ENCODE results near the gene RBMS2. TPM values are rescaled to one million over a fixed set of nuclear protein-coding genes. Genes with fewer than 3 reads are reported as not detected.

The RBMS2 gene
- total and polyA plus RNA-seq, 10 of the 15 experiments (the other 5 are each of a cell fraction or from before 2014, with no cell fraction given): 0.56 to 7.1 (median 2.4) TPM

DNA sequence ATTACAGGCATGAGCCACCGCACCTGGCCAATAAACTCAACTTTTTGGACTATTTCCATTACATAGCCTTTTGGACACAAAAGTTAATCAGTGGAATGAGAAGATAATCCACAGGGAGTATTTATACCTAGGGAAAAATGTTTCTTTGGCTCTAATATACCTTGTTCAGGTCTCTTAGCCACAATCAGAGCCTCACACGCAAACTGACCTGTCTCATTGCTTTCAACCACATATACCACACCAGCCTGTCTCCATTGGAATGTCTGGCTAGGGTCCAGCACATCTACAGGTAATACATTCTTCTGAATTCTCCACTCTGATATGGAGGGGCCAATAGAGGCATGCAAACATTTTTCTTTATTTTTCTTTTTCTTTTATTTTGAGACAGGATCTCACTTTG, 3.8 kb upstream of the RBMS2 start (continued):
- TF ChIP-seq, protein P1, sequence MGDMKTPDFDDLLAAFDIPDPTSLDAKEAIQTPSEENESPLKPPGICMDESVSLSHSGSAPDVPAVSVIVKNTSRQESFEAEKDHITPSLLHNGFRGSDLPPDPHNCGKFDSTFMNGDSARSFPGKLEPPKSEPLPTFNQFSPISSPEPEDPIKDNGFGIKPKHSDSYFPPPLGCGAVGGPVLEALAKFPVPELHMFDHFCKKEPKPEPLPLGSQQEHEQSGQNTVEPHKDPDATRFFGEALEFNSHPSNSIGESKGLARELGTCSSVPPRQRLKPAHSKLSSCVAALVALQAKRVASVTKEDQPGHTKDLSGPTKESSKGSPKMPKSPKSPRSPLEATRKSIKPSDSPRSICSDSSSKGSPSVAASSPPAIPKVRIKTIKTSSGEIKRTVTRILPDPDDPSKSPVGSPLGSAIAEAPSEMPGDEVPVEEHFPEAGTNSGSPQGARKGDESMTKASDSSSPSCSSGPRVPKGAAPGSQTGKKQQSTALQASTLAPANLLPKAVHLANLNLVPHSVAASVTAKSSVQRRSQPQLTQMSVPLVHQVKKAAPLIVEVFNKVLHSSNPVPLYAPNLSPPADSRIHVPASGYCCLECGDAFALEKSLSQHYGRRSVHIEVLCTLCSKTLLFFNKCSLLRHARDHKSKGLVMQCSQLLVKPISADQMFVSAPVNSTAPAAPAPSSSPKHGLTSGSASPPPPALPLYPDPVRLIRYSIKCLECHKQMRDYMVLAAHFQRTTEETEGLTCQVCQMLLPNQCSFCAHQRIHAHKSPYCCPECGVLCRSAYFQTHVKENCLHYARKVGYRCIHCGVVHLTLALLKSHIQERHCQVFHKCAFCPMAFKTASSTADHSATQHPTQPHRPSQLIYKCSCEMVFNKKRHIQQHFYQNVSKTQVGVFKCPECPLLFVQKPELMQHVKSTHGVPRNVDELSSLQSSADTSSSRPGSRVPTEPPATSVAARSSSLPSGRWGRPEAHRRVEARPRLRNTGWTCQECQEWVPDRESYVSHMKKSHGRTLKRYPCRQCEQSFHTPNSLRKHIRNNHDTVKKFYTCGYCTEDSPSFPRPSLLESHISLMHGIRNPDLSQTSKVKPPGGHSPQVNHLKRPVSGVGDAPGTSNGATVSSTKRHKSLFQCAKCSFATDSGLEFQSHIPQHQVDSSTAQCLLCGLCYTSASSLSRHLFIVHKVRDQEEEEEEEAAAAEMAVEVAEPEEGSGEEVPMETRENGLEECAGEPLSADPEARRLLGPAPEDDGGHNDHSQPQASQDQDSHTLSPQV (IDR thresholded peaks at IDR 0.05): no peak
- TF ChIP-seq NFIC (IDR thresholded peaks at IDR 0.05; ENCODE audit: low read depth, low read length) (no peak), SPI1 (IDR thresholded peaks at IDR 0.05; ENCODE audit: borderline replicate concordance, insufficient read depth, low read depth, low read length) (no peak), SP1 (IDR thresholded peaks at IDR 0.05; ENCODE audit: low read depth, low read length) (no peak), MYB (IDR thresholded peaks at IDR 0.05; ENCODE audit: borderline replicate concordance, low read depth, low read length) (no peak), FOXM1 (IDR thresholded peaks at IDR 0.05; ENCODE audit: low read depth, low read length) (no peak), EGR1 (IDR thresholded peaks at IDR 0.05; ENCODE audit: borderline replicate concordance in 1 of 2, low read depth in 2 of 2, low read length in 2 of 2) (no peak)
- TF ChIP-seq, protein P2, sequence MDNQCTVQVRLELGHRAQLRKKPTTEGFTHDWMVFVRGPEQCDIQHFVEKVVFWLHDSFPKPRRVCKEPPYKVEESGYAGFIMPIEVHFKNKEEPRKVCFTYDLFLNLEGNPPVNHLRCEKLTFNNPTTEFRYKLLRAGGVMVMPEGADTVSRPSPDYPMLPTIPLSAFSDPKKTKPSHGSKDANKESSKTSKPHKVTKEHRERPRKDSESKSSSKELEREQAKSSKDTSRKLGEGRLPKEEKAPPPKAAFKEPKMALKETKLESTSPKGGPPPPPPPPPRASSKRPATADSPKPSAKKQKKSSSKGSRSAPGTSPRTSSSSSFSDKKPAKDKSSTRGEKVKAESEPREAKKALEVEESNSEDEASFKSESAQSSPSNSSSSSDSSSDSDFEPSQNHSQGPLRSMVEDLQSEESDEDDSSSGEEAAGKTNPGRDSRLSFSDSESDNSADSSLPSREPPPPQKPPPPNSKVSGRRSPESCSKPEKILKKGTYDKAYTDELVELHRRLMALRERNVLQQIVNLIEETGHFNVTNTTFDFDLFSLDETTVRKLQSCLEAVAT (IDR thresholded peaks at IDR 0.05): no peak
